Endothelial cell of umbilical vein (primary cell): ENCODE results near the gene AK4.

Source experiments
- EZH2 ChIP-seq: IDR thresholded peaks from 2 replicates; pipeline ENCODE4 v1.6.1; 2012; ENCODE audit warnings: borderline replicate concordance, low read depth, mild to moderate bottlenecking, moderate library complexity, low read length, inconsistent platforms; ENCODE audit not compliant: severe bottlenecking
- FOS ChIP-seq: IDR thresholded peaks from 2 replicates; pipeline ENCODE4 v1.6.1; 2011; ENCODE audit warnings: mild to moderate bottlenecking, low read length, moderate library complexity, borderline replicate concordance; ENCODE audit not compliant: insufficient read depth
- POLR2A ChIP-seq: IDR thresholded peaks from 2 replicates; pipeline ENCODE4 v1.6.1; 2012; ENCODE audit warnings: low read depth, mild to moderate bottlenecking, control low read depth, low read length
- POLR2AphosphoS5 ChIP-seq: IDR thresholded peaks from 2 replicates; pipeline ENCODE4 v1.6.1; 2012; ENCODE audit warnings: low read depth, mild to moderate bottlenecking, control low read depth, low read length, moderate library complexity; ENCODE audit not compliant: insufficient read depth
- TF ChIP-seq, protein P1 (sequence below): IDR thresholded peaks from 2 replicates; pipeline ENCODE4 v1.6.1; 2011; ENCODE audit not compliant: insufficient read depth, insufficient read length
- TF ChIP-seq, protein P2 (sequence below), 2 donors: IDR thresholded peaks; 1 replicate in 1 of 2; 2 replicates in 1 of 2; pipeline ENCODE4 v1.5.1; 2011; ENCODE audit warnings: low read length in 2 of 2, mild to moderate bottlenecking in 2 of 2, moderate library complexity in 2 of 2, control low read depth in 1 of 2, inconsistent platforms in 1 of 2, low read depth in 1 of 2; ENCODE audit not compliant: insufficient read depth in 1 of 2; ENCODE audit errors: extremely low read depth in 1 of 2

DNA sequence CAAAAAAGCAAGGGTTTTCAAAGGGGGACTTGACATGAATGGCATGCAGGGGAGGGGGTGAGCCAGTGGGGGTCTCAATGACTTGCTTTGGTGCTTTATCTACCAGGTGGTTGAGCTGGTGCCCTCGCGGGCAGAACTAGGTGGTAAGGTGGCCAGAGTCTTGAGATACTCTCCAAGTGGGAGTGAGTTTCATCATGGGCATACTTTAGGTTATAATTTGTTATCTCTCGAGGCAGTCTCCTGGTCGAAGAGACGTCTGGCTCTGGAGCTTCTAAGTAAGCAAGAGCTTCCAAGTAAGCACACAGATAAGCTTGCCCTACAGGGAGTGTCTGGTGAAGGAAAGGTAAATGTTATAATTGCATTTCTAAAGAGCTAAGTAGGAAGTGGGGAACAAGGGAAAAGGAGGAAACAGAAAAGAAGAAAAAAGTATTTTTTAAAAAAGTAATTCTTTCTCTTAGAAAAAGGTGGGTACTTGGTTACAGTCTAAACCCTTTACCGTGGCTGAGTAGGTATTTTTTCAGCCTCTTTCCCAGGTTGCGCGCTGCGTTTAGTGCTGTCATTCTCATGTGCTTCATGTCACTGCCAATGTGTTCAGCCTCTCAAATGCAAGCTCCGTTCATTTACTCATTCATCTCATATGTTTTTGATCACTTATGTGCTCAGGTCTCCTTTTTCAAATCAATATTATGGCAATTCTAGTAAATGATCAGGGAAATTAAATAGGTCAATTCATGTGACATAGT, 129.8 kb downstream of the AK4 start:
- TF ChIP-seq, protein P1, sequence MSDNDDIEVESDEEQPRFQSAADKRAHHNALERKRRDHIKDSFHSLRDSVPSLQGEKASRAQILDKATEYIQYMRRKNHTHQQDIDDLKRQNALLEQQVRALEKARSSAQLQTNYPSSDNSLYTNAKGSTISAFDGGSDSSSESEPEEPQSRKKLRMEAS: no peak
- TF ChIP-seq, protein P2, sequence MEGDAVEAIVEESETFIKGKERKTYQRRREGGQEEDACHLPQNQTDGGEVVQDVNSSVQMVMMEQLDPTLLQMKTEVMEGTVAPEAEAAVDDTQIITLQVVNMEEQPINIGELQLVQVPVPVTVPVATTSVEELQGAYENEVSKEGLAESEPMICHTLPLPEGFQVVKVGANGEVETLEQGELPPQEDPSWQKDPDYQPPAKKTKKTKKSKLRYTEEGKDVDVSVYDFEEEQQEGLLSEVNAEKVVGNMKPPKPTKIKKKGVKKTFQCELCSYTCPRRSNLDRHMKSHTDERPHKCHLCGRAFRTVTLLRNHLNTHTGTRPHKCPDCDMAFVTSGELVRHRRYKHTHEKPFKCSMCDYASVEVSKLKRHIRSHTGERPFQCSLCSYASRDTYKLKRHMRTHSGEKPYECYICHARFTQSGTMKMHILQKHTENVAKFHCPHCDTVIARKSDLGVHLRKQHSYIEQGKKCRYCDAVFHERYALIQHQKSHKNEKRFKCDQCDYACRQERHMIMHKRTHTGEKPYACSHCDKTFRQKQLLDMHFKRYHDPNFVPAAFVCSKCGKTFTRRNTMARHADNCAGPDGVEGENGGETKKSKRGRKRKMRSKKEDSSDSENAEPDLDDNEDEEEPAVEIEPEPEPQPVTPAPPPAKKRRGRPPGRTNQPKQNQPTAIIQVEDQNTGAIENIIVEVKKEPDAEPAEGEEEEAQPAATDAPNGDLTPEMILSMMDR (IDR thresholded peaks at IDR 0.05; ENCODE audit: extremely low read depth in 1 of 2, insufficient read depth in 1 of 2, low read depth in 1 of 2, low read length in 2 of 2): no peak
- no peak for TF ChIP-seq EZH2
- no peak for TF ChIP-seq POLR2AphosphoS5
- TF ChIP-seq FOS: no peak
- TF ChIP-seq POLR2A: no peak
